Spleen (tissue), 11 donors: ENCODE measurements around the gene PHOSPHO1. TPM values are rescaled to one million over a fixed set of nuclear protein-coding genes. Genes with fewer than 3 reads are reported as not detected.
"Not testable (repeated sequence)": the region's sequence is repeated elsewhere in the genome, so short reads cannot be mapped to it uniquely, and the experiment has no call there.

ENCODE experiments used
- DNase-seq: peaks from one replicate; pipeline ENCODE4 v3.0.0-alpha.2; 2020
- H3K27ac ChIP-seq, 8 donors: fragments of 200-600 bp; sonication (generic) in 7 of 8; 1 replicate in 4 of 8; 2 replicates in 4 of 8; pipeline versions ENCODE4 v1.5.0 to v1.8.0; 2016 to 2021; ENCODE audit warnings: inconsistent platforms in 4 of 8, mild to moderate bottlenecking in 4 of 8, moderate library complexity in 1 of 8
- H3K27me3 ChIP-seq, 7 donors: fragments of 200-600 bp; sonication (generic) in 6 of 7; replicated peaks in 1 of 7; 1 replicate in 4 of 7; 2 replicates in 3 of 7; pipeline versions ENCODE4 v1.5.0 to v1.8.0; 2016 to 2021; ENCODE audit warnings: inconsistent platforms in 3 of 7, mild to moderate bottlenecking in 1 of 7
- H3K36me3 ChIP-seq, 6 donors: fragments of 200-600 bp; sonication (generic) in 5 of 6; 1 replicate in 4 of 6; 2 replicates in 2 of 6; pipeline versions ENCODE4 v1.5.0 to v1.8.0; 2016 to 2021; ENCODE audit warnings: inconsistent platforms in 2 of 6
- H3K4me1 ChIP-seq, 6 donors: fragments of 200-600 bp; sonication (generic) in 5 of 6; 1 replicate in 3 of 6; 2 replicates in 3 of 6; pipeline versions ENCODE4 v1.5.0 to v1.8.0; 2016 to 2021; ENCODE audit warnings: inconsistent platforms in 3 of 6
- H3K4me3 ChIP-seq, 8 donors: fragments of 200-600 bp; sonication (generic) in 7 of 8; 1 replicate in 4 of 8; 2 replicates in 4 of 8; pipeline versions ENCODE4 v1.5.0 to v1.8.0; 2016 to 2021; ENCODE audit warnings: inconsistent platforms in 4 of 8, mild to moderate bottlenecking in 4 of 8, moderate library complexity in 2 of 8
- H3K9me3 ChIP-seq, 8 donors: fragments of 200-600 bp; sonication (generic) in 7 of 8; 1 replicate in 4 of 8; 2 replicates in 4 of 8; pipeline versions ENCODE4 v1.5.0 to v1.8.0; 2016 to 2021; ENCODE audit warnings: inconsistent platforms in 4 of 8
- POLR2A ChIP-seq, 3 donors: fragments of 450-650 bp; IDR thresholded peaks; one replicate each; pipeline ENCODE4 v1.5.1; 2017; ENCODE audit warnings: antibody characterized with exemption in 3 of 3, mild to moderate bottlenecking in 1 of 3
- POLR2AphosphoS5 ChIP-seq, 3 donors: sonication (generic); formaldehyde crosslinking; IDR thresholded peaks; one replicate each; pipeline ENCODE4 v1.5.1; 2017; ENCODE audit warnings: antibody characterized with exemption in 3 of 3
- WGBS, 5 donors: extraction: QIAGEN DNeasy Blood & Tissue Kit in 3 of 5; methylation state at CpG; one replicate each; pipeline versions ENCODE4 v1.1.5 to v1.1.7; 2013 to 2018; 5-methylcytosine and 5-hydroxymethylcytosine counted together
- intact Hi-C: fragments of 100-400 bp; cut with DNase I; formaldehyde crosslinking; loops from one replicate; pipeline ENCODE4 v1.15.0; 2023; ENCODE audit warnings: low total_unique reads
- polyA plus RNA-seq, 3 donors: library from polyadenylated mRNA; stranded (reverse); fragments of 200-250 nt; gene quantifications; one replicate each; pipeline ENCODE4 v1.2.1, GENCODE V29; 2013
- total RNA-seq, 7 donors: library from RNA; depleted of rRNA in 3 of 7; stranded (reverse); fragments of >200 nt in 3 of 7; fragmentation: NEBNext Ultra II Directional in 4 of 7; extraction: Animal tissue kit (Norgen Biotek cat#: 25700) in 4 of 7; gene quantifications; one replicate each; pipeline versions ENCODE4 v1.1.0 to v1.2.1, GENCODE V29; 2016 to 2021
- TF ChIP-seq, protein P1 (sequence below), 11 experiments: fragments of 200-600 bp in 7 of 11; fragments of 450-650 bp in 4 of 11; sonication (generic) in 4 of 11; IDR thresholded peaks in 8 of 11; conservative IDR thresholded peaks in 3 of 11; 1 replicate in 7 of 11; 2 replicates in 4 of 11; pipeline versions ENCODE4 v1.4.0 to v1.8.0; 2016 to 2021; ENCODE audit warnings: antibody characterized with exemption in 11 of 11, inconsistent platforms in 4 of 11, mild to moderate bottlenecking in 1 of 11
- donor health status: healthy with polysubstance abuse.
- donor health status: DM: no; HTN: no; CAD: no; lungs with moderate emphysema.
- donor health status: DM: no; HTN: no; CAD: no.
- donor health status: Bipolar disorder and iron deficiency.
- donor health status: healthy.
- donor health status: DM: no; HTN: no; CAD: no.
- donor health status: DM: yes; HTN: yes; CAD: no.

PHOSPHO1 gene
- total and polyA plus RNA-seq, 10 donors = 0.80 to 12.2 (median 3.9) TPM

DNA sequence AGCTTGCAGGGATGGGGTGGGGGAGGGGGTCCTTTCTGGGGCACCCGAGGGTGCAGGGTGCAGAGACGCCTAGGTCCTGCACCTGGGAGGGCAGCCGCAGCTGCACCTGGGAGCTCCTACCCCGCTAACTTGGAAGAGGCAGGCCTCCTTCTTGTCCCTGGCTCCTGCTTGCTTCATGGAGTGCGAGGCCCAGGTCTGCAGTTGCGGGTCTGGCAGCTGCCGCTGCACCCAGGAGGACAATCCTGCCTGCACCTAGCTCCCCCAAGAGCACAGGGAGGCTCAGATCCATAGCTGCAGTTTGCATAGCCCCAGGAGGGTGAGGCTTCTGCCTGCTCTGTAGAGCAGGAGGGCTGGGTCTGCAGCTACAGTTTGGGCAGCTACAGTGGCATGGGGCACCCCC is 46.8 kb downstream of the PHOSPHO1 start:
- intact Hi-C loops = no loop called here
- TF ChIP-seq POLR2A (IDR thresholded peaks at IDR 0.05) = no peak
- TF ChIP-seq, protein P1, sequence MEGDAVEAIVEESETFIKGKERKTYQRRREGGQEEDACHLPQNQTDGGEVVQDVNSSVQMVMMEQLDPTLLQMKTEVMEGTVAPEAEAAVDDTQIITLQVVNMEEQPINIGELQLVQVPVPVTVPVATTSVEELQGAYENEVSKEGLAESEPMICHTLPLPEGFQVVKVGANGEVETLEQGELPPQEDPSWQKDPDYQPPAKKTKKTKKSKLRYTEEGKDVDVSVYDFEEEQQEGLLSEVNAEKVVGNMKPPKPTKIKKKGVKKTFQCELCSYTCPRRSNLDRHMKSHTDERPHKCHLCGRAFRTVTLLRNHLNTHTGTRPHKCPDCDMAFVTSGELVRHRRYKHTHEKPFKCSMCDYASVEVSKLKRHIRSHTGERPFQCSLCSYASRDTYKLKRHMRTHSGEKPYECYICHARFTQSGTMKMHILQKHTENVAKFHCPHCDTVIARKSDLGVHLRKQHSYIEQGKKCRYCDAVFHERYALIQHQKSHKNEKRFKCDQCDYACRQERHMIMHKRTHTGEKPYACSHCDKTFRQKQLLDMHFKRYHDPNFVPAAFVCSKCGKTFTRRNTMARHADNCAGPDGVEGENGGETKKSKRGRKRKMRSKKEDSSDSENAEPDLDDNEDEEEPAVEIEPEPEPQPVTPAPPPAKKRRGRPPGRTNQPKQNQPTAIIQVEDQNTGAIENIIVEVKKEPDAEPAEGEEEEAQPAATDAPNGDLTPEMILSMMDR (IDR thresholded peaks at IDR 0.05 in 8 of 11, conservative IDR thresholded peaks at IDR 0.05 in 3 of 11) = no peak
- no peak for TF ChIP-seq POLR2AphosphoS5 (IDR thresholded peaks at IDR 0.05)
- 85 to 93% (median 88%) methylated on average over 7 of the region's 7 CpGs; no CpG with 5 or more reads in 1 of the 5 donors for WGBS, 5 donors
- no peak for DNase-seq
- Histone ChIP-seq H3K36me3 (no peaks in the 10 kb centered on the region), H3K4me1 (peaks cover 0 to 13% (median 3%) of the 10 kb centered on the region in 6 donors), H3K9me3 (peaks cover 0 to 26% (median 14%) of the 10 kb centered on the region in 8 donors), H3K27ac (no peak overlapping the region), H3K4me3 (no peak overlapping the region), H3K27me3 (no peaks in the 10 kb centered on the region)

DNA sequence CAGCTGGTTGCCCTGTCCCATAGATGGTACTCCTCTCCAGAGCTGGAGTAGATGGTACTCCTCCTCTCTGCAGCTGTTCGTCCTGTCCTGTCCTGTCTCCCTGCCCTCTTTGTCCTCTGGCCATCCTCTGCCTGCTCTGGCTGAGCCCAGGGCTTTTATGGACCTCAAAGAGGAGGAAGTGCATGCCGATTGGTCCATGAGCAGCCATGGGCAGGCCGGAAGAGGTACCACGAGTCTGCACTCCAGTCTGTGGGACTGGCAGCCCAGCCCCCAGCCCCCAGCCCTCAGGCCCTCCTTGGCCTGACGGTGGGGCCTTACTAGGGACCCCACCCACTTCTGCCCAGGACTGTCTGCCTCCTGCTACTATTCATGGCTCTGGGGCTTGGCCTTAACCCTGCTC is 47.2 kb downstream of the PHOSPHO1 start:
- no peak for TF ChIP-seq POLR2AphosphoS5 (IDR thresholded peaks at IDR 0.05)
- TF ChIP-seq, protein P1 (IDR thresholded peaks at IDR 0.05 in 8 of 11, conservative IDR thresholded peaks at IDR 0.05 in 3 of 11) = no peak
- no peak for TF ChIP-seq POLR2A (IDR thresholded peaks at IDR 0.05)
- no peaks in the 10 kb centered on the region for H3K27me3 ChIP-seq
- no peaks in the 10 kb centered on the region for H3K36me3 ChIP-seq
- WGBS, 5 donors = 81 to 94% (median 88%) methylated on average over 4 to 5 of the region's 5 CpGs
- no peak overlapping the region for H3K27ac ChIP-seq
- intact Hi-C loops = no loop called here
- H3K4me3 ChIP-seq = no peak overlapping the region
- peaks cover 0 to 30% (median 15%) of the 10 kb centered on the region in 8 donors for H3K9me3 ChIP-seq
- no peak for DNase-seq
- peaks cover 0 to 13% (median 3%) of the 10 kb centered on the region in 6 donors for H3K4me1 ChIP-seq

DNA sequence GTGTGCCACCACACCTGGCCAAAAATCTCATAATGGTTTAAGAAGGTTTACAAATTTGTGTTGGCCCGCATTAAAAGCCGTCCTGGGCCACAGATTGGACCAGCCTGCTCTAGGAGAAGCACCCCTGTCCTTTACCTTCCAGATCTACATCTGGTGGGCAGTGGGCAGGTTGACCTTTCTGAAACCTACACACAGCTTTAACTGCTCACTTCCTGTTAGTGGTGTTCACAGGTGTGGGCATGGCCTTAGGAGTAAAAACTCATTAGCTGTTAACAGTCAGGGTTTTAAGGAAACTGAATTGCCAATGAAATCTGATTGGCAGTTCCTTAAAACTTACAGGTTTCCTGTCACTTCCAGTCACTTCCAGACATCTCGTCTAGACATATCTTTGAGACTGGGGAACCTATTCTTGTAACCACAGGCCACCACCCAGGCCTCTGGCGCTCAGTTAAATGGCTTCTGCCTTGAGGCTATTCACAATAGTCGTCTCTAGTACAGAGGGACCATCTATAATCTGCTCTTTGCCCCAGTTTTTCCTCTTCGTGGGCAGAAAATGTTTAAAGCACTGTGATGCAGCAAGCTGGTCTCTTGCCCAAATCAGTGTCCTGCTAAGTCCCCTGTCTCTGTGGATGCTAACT is 49.5 kb downstream of the PHOSPHO1 start:
- Histone ChIP-seq H3K4me1 (peaks cover 0 to 13% (median 3%) of the 10 kb centered on the region in 6 donors), H3K36me3 (no peaks in the 10 kb centered on the region), H3K4me3 (no peak overlapping the region), H3K27ac (no peak overlapping the region), H3K27me3 (no peaks in the 10 kb centered on the region), H3K9me3 (peaks cover 4 to 49% (median 35%) of the 10 kb centered on the region in 8 donors)
- DNase-seq = no peak
- intact Hi-C loops = loop anchor here (2.0 kb wide), 1 partner anchor 46 kb away; no protein-coding TSS in a partner anchor
- 73 to 83% (median 79%) methylated on average over 6 of the region's 6 CpGs for WGBS, 5 donors
- no peak for TF ChIP-seq POLR2AphosphoS5 (IDR thresholded peaks at IDR 0.05)
- TF ChIP-seq, protein P1 (IDR thresholded peaks at IDR 0.05 in 8 of 11, conservative IDR thresholded peaks at IDR 0.05 in 3 of 11) = no peak
- no peak for TF ChIP-seq POLR2A (IDR thresholded peaks at IDR 0.05)

DNA sequence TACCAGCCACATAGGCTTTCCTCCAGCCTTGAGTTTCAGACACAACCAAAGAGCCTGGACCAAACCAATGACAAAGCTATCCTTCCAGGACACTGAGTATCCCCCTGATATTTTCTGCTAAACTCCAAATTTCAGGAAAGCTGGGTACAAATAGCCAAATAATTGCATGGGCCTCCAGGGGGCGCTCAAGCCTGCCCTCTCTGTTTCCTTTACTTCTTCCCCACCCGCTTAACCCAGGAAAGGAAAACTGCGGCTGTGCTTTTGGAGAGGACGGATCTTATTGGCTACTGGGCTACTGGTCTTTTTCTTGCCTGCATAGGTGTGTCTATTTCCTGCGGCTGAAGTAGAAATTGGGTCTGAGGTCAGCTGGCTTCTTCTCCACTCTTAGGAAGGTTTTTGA is 50.3 kb downstream of the PHOSPHO1 start:
- H3K9me3 ChIP-seq = peaks cover 6 to 49% (median 36%) of the 10 kb centered on the region in 8 donors
- 9 to 16% (median 10%) methylated on average over 5 of the region's 5 CpGs for WGBS, 5 donors
- peaks cover 0 to 13% (median 3%) of the 10 kb centered on the region in 6 donors for H3K4me1 ChIP-seq
- DNase-seq = peak; percentile 87
- no peak overlapping the region for H3K4me3 ChIP-seq
- TF ChIP-seq, protein P1 (IDR thresholded peaks at IDR 0.05 in 8 of 11, conservative IDR thresholded peaks at IDR 0.05 in 3 of 11) = peak; percentile 56 to 88 (median 82)
- no peak for TF ChIP-seq POLR2A (IDR thresholded peaks at IDR 0.05)
- TF ChIP-seq POLR2AphosphoS5 (IDR thresholded peaks at IDR 0.05) = peak in 1 of 3 donors; percentile 39
- H3K27me3 ChIP-seq = no peaks in the 10 kb centered on the region
- no peaks in the 10 kb centered on the region for H3K36me3 ChIP-seq
- intact Hi-C loops = loop anchor here (2.0 kb wide), 1 partner anchor 46 kb away; no protein-coding TSS in a partner anchor
- H3K27ac ChIP-seq = no peak overlapping the region

DNA sequence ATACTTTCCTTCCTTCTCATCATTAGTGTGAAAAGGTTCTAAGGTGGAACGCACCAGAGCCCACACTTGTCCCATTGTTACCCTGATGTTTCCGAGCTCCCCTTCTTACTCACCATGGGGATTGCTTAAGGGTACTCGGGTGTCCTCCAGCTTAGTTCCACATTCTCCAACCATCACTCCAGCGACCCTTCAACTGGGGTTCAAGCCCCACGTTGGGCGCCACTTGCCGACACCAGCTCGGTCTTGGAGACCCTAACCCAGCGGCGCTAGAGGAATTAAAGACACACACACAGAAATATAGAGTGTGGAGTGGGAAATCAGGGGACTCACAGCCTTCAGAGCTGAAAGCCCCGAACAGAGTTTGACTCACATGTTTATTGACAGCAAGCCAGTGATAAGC is 54.6 kb downstream of the PHOSPHO1 start:
- H3K4me3 ChIP-seq, DNase-seq, H3K36me3 ChIP-seq, intact Hi-C loops, H3K27ac ChIP-seq: not testable (repeated sequence)
- Histone ChIP-seq H3K4me1 (peaks cover 0 to 11% (median 1%) of the 10 kb centered on the region in 6 donors), H3K9me3 (peaks cover 6 to 64% (median 50%) of the 10 kb centered on the region in 8 donors), H3K27me3 (peaks cover 0 to 22% (median 0%) of the 10 kb centered on the region in 7 donors)
- 86 to 92% (median 89%) methylated on average over 11 of the region's 11 CpGs for WGBS, 5 donors
